Measurements from ENCODE around the gene OSBPL8. TPM values are rescaled to one million over a fixed set of nuclear protein-coding genes. Genes with fewer than 3 reads are reported as not detected.

The OSBPL8 gene
- total and polyA plus RNA-seq, 9 of the 15 experiments (the other 6 are each of a cell fraction or from before 2014, with no cell fraction given), result 17.4 to 82.7 (median 42.8) TPM

Small RNA genes within 50 kb of the gene (small RNA-seq; reads per million reads assigned to genes)
- not detected for gene RN7SKP172

Other genes with a start within 250 kb of the OSBPL8 start
- gene BBS10, start 211.4 kb downstream of the OSBPL8 start, total RNA-seq (2014; rRNA removed), result 4.6 and 4.7 TPM in 2 replicates
- 8.2 and 9.4 TPM in 2 replicates for gene BBS10, start 211.4 kb downstream of the OSBPL8 start, total RNA-seq (2014; rRNA removed; fragmentation: Illumina TruSeq; extraction: Trizol)
- 6.8 and 7.3 TPM in 2 replicates for gene BBS10, start 211.4 kb downstream of the OSBPL8 start, total RNA-seq (2015; rRNA removed; fragmentation: Illumina TruSeq; extraction: Trizol)
- gene BBS10, start 211.4 kb downstream of the OSBPL8 start, total RNA-seq (2021), result 5.9 and 6.1 TPM in 2 replicates
- gene BBS10, start 211.4 kb downstream of the OSBPL8 start, polyA plus RNA-seq (2011; rRNA removed), result 11.9 and 14.9 TPM in 2 replicates
- gene BBS10, start 211.4 kb downstream of the OSBPL8 start, polyA plus RNA-seq (2014; fragmentation: Illumina TruSeq; extraction: Trizol), result 7.2 and 8.3 TPM in 2 replicates
- 1 to 10 TPM; 2.3 to 2.7 TPM for gene BBS10, start 211.4 kb downstream of the OSBPL8 start, polyA plus RNA-seq (2014; fragmentation: Nextera tagmentation; extraction: Ambion mirVana)
- gene BBS10, start 211.4 kb downstream of the OSBPL8 start, polyA plus RNA-seq (2014; rRNA removed), result 5.8 TPM in 2 replicates
- gene ZDHHC17, start 204.3 kb upstream of the OSBPL8 start, total RNA-seq (2014; rRNA removed), result 20.7 and 36.6 TPM in 2 replicates
- 40.0 and 45.5 TPM in 2 replicates for gene ZDHHC17, start 204.3 kb upstream of the OSBPL8 start, total RNA-seq (2014; rRNA removed; fragmentation: Illumina TruSeq; extraction: Trizol)
- 36.5 and 40.2 TPM in 2 replicates for gene ZDHHC17, start 204.3 kb upstream of the OSBPL8 start, total RNA-seq (2015; rRNA removed; fragmentation: Illumina TruSeq; extraction: Trizol)
- gene ZDHHC17, start 204.3 kb upstream of the OSBPL8 start, total RNA-seq (2021), result 23.8 and 27.5 TPM in 2 replicates
- 52.8 and 66.0 TPM in 2 replicates for gene ZDHHC17, start 204.3 kb upstream of the OSBPL8 start, polyA plus RNA-seq (2011; rRNA removed)
- gene ZDHHC17, start 204.3 kb upstream of the OSBPL8 start, polyA plus RNA-seq (2014; fragmentation: Illumina TruSeq; extraction: Trizol), result 20.2 and 25.1 TPM in 2 replicates
- 10 to 100 TPM in 1 of 2 experiments, 1 to 10 TPM in 1; 6.7 to 12.4 TPM for gene ZDHHC17, start 204.3 kb upstream of the OSBPL8 start, polyA plus RNA-seq (2014; fragmentation: Nextera tagmentation; extraction: Ambion mirVana)
- gene ZDHHC17, start 204.3 kb upstream of the OSBPL8 start, polyA plus RNA-seq (2014; rRNA removed), result 26.2 and 31.9 TPM in 2 replicates